PFSK-1 (cell line): ENCODE data around the gene SEC16B.

Source experiments
- POLR2AphosphoS5 ChIP-seq: IDR thresholded peaks from 2 replicates; pipeline ENCODE4 v1.6.1; 2012; ENCODE audit warnings: low read depth, mild to moderate bottlenecking, control low read depth, low read length, moderate library complexity
- TF ChIP-seq, protein P1 (sequence below), 2 experiments: IDR thresholded peaks; 2 replicates each; pipeline versions ENCODE4 v1.6.1 to v1.8.0; 2011 to 2012; ENCODE audit warnings: low read depth in 2 of 2, low read length in 2 of 2, control low read depth in 1 of 2, inconsistent platforms in 1 of 2, mild to moderate bottlenecking in 1 of 2, moderate library complexity in 1 of 2; ENCODE audit not compliant: insufficient read depth in 1 of 2

DNA sequence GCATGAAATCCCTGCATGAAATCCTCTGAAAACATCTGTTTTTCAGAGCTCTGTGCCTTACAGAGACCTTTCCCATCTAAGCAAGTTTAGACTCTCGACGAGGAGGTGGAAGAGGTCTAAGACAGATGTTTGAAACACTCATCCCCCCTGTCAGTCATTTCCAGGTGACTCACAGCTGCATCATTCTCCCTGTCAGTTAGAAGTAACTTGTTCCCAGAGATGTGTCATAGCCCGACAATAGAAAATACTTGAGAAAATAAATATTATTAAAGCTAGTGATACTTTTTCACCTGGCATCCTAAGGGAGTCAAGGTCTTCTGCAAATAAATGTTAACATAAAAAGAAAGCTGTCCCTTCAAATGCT, 41.6 kb upstream of the SEC16B start:
- TF ChIP-seq, protein P1, sequence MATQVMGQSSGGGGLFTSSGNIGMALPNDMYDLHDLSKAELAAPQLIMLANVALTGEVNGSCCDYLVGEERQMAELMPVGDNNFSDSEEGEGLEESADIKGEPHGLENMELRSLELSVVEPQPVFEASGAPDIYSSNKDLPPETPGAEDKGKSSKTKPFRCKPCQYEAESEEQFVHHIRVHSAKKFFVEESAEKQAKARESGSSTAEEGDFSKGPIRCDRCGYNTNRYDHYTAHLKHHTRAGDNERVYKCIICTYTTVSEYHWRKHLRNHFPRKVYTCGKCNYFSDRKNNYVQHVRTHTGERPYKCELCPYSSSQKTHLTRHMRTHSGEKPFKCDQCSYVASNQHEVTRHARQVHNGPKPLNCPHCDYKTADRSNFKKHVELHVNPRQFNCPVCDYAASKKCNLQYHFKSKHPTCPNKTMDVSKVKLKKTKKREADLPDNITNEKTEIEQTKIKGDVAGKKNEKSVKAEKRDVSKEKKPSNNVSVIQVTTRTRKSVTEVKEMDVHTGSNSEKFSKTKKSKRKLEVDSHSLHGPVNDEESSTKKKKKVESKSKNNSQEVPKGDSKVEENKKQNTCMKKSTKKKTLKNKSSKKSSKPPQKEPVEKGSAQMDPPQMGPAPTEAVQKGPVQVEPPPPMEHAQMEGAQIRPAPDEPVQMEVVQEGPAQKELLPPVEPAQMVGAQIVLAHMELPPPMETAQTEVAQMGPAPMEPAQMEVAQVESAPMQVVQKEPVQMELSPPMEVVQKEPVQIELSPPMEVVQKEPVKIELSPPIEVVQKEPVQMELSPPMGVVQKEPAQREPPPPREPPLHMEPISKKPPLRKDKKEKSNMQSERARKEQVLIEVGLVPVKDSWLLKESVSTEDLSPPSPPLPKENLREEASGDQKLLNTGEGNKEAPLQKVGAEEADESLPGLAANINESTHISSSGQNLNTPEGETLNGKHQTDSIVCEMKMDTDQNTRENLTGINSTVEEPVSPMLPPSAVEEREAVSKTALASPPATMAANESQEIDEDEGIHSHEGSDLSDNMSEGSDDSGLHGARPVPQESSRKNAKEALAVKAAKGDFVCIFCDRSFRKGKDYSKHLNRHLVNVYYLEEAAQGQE (IDR thresholded peaks at IDR 0.05; ENCODE audit: insufficient read depth in 1 of 2, low read depth in 2 of 2, low read length in 2 of 2) = no peak
- TF ChIP-seq POLR2AphosphoS5 = no peak
